SK-N-SH treated with all-trans-retinoic acid at 6 μM for 48 hours (cell line): ENCODE measurements around the gene SSX2IP.

Source experiments
- ATAC-seq: fragments of 200-7000 bp; cut with Tn5 transposase; 3 replicates; pipeline ENCODE4 v1.9.1; 2020; ENCODE audit warnings: mild to moderate bottlenecking, moderate library complexity
- ARNTL ChIP-seq: fragments of 450-650 bp; formaldehyde crosslinking; IDR thresholded peaks from 2 replicates; pipeline ENCODE4 v1.5.0; 2020; ENCODE audit warnings: low read depth, mild to moderate bottlenecking, moderate library complexity, borderline replicate concordance
- BACH2 ChIP-seq: fragments of 250-450 bp; sonication (Bioruptor Pico); IDR thresholded peaks from 2 replicates; pipeline ENCODE4 v1.9.0; 2021; ENCODE audit warnings: mild to moderate bottlenecking, borderline replicate concordance
- CSDC2 ChIP-seq: fragments of 250-450 bp; sonication (Bioruptor Pico); IDR thresholded peaks from 2 replicates; pipeline ENCODE4 v1.5.0; 2020; ENCODE audit warnings: mild to moderate bottlenecking, moderate library complexity
- GLIS3 ChIP-seq: fragments of 250-450 bp; sonication (Bioruptor Pico); IDR thresholded peaks from 2 replicates; pipeline ENCODE4 v1.5.0; 2020; ENCODE audit warnings: mild to moderate bottlenecking, moderate library complexity
- ISL1 ChIP-seq: fragments of 250-450 bp; sonication (Bioruptor Pico); IDR thresholded peaks from 2 replicates; pipeline ENCODE4 v2.1.2; 2022; ENCODE audit warnings: mild to moderate bottlenecking, moderate library complexity
- OSR1 ChIP-seq: fragments of 250-450 bp; sonication (Bioruptor Pico); IDR thresholded peaks from 2 replicates; pipeline ENCODE4 v1.8.0; 2022; ENCODE audit warnings: moderate library complexity, mild to moderate bottlenecking, inconsistent platforms
- PPARA ChIP-seq: fragments of 250-450 bp; sonication (Bioruptor Pico); IDR thresholded peaks from 2 replicates; pipeline ENCODE4 v1.5.0; 2020; ENCODE audit warnings: mild to moderate bottlenecking, borderline replicate concordance
- RARB ChIP-seq: fragments of 250-450 bp; sonication (Bioruptor Pico); IDR thresholded peaks from 2 replicates; pipeline ENCODE4 v1.8.0; 2021; ENCODE audit warnings: mild to moderate bottlenecking, moderate library complexity
- SNAI2 ChIP-seq: fragments of 250-450 bp; sonication (Bioruptor Pico); IDR thresholded peaks from 2 replicates; pipeline ENCODE4 v1.5.0; 2020; ENCODE audit warnings: mild to moderate bottlenecking, moderate library complexity
- TCF4 ChIP-seq: fragments of 250-450 bp; sonication (Bioruptor Pico); IDR thresholded peaks from 2 replicates; pipeline ENCODE4 v1.8.0; 2021; ENCODE audit warnings: mild to moderate bottlenecking, moderate library complexity, borderline replicate concordance
- TOX ChIP-seq: fragments of 250-450 bp; sonication (Bioruptor Pico); IDR thresholded peaks from 2 replicates; pipeline ENCODE4 v1.8.0; 2021; ENCODE audit warnings: mild to moderate bottlenecking, moderate library complexity, borderline replicate concordance
- ZC3H10 ChIP-seq: fragments of 250-450 bp; sonication (Bioruptor Pico); IDR thresholded peaks from 2 replicates; pipeline ENCODE4 v1.5.1; 2021; ENCODE audit warnings: mild to moderate bottlenecking, moderate library complexity
- ZFP3 ChIP-seq: fragments of 250-450 bp; sonication (Bioruptor Pico); IDR thresholded peaks from 2 replicates; pipeline ENCODE4 v1.5.0; 2020; ENCODE audit warnings: mild to moderate bottlenecking, moderate library complexity
- ZFP30 ChIP-seq: fragments of 450-650 bp; formaldehyde crosslinking; IDR thresholded peaks from 2 replicates; pipeline ENCODE4 v1.5.0; 2022; ENCODE audit warnings: mild to moderate bottlenecking, moderate library complexity
- ZNF565 ChIP-seq: fragments of 450-650 bp; formaldehyde crosslinking; conservative IDR thresholded peaks from 2 replicates; pipeline ENCODE4 v1.5.0; 2020; ENCODE audit warnings: low read depth, mild to moderate bottlenecking, moderate library complexity
- ZNF70 ChIP-seq: fragments of 450-650 bp; formaldehyde crosslinking; IDR thresholded peaks from 2 replicates; pipeline ENCODE4 v1.5.0; 2020; ENCODE audit warnings: mild to moderate bottlenecking, moderate library complexity
- ZNF8 ChIP-seq: fragments of 450-650 bp; formaldehyde crosslinking; IDR thresholded peaks from 2 replicates; pipeline ENCODE4 v1.5.0; 2020; ENCODE audit warnings: mild to moderate bottlenecking, moderate library complexity
- TF ChIP-seq, protein P1 (sequence below): fragments of 250-450 bp; sonication (Bioruptor Pico); IDR thresholded peaks from 2 replicates; pipeline ENCODE4 v1.8.0; 2021; ENCODE audit warnings: low read depth, mild to moderate bottlenecking, moderate library complexity, borderline replicate concordance
- TF ChIP-seq, protein P2 (sequence below): fragments of 250-450 bp; sonication (Bioruptor Pico); IDR thresholded peaks from 2 replicates; pipeline ENCODE4 v1.8.0; 2020; ENCODE audit warnings: mild to moderate bottlenecking, moderate library complexity, borderline replicate concordance
- TF ChIP-seq, protein P3 (sequence below): fragments of 250-450 bp; sonication (Bioruptor Pico); IDR thresholded peaks from 2 replicates; pipeline ENCODE4 v1.5.1; 2021; ENCODE audit warnings: mild to moderate bottlenecking, moderate library complexity
- TF ChIP-seq, protein P4 (sequence below): fragments of 250-450 bp; sonication (Bioruptor Pico); IDR thresholded peaks from 2 replicates; pipeline ENCODE4 v1.5.1; 2020; ENCODE audit warnings: low read depth, mild to moderate bottlenecking, moderate library complexity

The SSX2IP gene

DNA sequence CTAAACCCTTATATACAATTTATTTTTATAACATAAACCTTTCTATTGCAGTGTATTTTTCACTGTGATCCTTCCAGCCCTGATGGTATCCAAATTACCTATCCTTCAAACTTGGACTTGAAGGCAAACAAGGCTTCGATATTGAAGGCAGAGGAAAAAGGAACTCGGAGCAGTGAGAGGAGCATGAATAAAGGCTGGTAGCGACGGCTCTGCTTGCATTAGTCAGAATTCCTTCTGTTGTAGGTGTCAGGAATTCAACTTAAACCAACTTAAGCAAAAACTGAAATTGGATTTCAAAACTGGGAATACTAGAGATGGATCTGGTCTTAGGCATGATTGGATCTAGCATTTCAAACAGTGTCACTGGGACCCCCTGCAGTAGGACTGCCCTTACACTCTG, 17.8 kb upstream of the SSX2IP start:
- TF ChIP-seq GLIS3 (CRISPR knock-in tag) = no peak
- TF ChIP-seq OSR1 = no peak
- no peak for TF ChIP-seq SNAI2
- no peak for TF ChIP-seq ZFP3 (CRISPR knock-in tag)
- TF ChIP-seq BACH2 = no peak
- TF ChIP-seq ZC3H10 (CRISPR knock-in tag) = no peak
- TF ChIP-seq ZNF565 (CRISPR knock-in tag) = no peak
- TF ChIP-seq, protein P1, sequence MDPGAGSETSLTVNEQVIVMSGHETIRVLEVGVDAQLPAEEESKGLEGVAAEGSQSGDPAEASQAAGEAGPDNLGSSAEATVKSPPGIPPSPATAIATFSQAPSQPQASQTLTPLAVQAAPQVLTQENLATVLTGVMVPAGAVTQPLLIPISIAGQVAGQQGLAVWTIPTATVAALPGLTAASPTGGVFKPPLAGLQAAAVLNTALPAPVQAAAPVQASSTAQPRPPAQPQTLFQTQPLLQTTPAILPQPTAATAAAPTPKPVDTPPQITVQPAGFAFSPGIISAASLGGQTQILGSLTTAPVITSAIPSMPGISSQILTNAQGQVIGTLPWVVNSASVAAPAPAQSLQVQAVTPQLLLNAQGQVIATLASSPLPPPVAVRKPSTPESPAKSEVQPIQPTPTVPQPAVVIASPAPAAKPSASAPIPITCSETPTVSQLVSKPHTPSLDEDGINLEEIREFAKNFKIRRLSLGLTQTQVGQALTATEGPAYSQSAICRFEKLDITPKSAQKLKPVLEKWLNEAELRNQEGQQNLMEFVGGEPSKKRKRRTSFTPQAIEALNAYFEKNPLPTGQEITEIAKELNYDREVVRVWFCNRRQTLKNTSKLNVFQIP (CRISPR knock-in tag) = no peak
- TF ChIP-seq, protein P2, sequence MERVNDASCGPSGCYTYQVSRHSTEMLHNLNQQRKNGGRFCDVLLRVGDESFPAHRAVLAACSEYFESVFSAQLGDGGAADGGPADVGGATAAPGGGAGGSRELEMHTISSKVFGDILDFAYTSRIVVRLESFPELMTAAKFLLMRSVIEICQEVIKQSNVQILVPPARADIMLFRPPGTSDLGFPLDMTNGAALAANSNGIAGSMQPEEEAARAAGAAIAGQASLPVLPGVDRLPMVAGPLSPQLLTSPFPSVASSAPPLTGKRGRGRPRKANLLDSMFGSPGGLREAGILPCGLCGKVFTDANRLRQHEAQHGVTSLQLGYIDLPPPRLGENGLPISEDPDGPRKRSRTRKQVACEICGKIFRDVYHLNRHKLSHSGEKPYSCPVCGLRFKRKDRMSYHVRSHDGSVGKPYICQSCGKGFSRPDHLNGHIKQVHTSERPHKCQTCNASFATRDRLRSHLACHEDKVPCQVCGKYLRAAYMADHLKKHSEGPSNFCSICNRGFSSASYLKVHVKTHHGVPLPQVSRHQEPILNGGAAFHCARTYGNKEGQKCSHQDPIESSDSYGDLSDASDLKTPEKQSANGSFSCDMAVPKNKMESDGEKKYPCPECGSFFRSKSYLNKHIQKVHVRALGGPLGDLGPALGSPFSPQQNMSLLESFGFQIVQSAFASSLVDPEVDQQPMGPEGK = no peak
- TF ChIP-seq ISL1 (CRISPR knock-in tag) = no peak
- no peak for TF ChIP-seq ZFP30 (CRISPR knock-in tag)
- TF ChIP-seq CSDC2 (CRISPR knock-in tag) = no peak
- no peak for TF ChIP-seq TCF4
- no peak for TF ChIP-seq ARNTL (CRISPR knock-in tag)
- TF ChIP-seq, protein P3, sequence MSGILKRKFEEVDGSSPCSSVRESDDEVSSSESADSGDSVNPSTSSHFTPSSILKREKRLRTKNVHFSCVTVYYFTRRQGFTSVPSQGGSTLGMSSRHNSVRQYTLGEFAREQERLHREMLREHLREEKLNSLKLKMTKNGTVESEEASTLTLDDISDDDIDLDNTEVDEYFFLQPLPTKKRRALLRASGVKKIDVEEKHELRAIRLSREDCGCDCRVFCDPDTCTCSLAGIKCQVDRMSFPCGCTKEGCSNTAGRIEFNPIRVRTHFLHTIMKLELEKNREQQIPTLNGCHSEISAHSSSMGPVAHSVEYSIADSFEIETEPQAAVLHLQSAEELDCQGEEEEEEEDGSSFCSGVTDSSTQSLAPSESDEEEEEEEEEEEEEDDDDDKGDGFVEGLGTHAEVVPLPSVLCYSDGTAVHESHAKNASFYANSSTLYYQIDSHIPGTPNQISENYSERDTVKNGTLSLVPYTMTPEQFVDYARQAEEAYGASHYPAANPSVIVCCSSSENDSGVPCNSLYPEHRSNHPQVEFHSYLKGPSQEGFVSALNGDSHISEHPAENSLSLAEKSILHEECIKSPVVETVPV (CRISPR knock-in tag) = no peak
- no peak for ATAC-seq

DNA sequence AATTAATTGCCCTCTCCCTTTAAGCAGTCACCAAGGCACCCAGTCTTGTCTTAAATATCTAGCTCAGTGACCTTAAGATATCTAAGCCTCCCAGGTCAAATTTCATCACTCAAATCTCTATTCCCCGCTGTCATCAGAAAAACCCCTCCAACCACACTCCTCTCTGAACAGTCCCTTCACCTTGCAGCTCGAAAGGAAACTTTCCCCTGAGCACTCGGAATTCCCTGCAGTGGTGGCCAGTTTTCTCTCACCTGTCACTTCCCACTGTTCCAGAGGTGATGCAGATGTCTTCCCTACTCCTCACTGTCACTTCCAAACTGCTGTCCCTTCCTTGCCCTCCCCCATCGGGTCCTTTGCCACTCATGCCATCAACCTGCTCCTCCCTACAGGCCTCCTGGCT, 15.3 kb upstream of the SSX2IP start:
- ATAC-seq = no peak
- TF ChIP-seq, protein P3 (CRISPR knock-in tag) = no peak
- TF ChIP-seq ZFP30 (CRISPR knock-in tag) = no peak
- TF ChIP-seq, protein P4, sequence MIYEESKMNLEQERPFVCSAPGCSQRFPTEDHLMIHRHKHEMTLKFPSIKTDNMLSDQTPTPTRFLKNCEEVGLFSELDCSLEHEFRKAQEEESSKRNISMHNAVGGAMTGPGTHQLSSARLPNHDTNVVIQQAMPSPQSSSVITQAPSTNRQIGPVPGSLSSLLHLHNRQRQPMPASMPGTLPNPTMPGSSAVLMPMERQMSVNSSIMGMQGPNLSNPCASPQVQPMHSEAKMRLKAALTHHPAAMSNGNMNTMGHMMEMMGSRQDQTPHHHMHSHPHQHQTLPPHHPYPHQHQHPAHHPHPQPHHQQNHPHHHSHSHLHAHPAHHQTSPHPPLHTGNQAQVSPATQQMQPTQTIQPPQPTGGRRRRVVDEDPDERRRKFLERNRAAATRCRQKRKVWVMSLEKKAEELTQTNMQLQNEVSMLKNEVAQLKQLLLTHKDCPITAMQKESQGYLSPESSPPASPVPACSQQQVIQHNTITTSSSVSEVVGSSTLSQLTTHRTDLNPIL (CRISPR knock-in tag) = no peak
- no peak for TF ChIP-seq TOX (CRISPR knock-in tag)
- TF ChIP-seq BACH2 = no peak
- TF ChIP-seq SNAI2 = no peak
- TF ChIP-seq, protein P1 (CRISPR knock-in tag) = no peak
- no peak for TF ChIP-seq ARNTL (CRISPR knock-in tag)
- TF ChIP-seq ZNF565 (CRISPR knock-in tag) = no peak
- TF ChIP-seq, protein P2 = no peak
- TF ChIP-seq ZNF70 (CRISPR knock-in tag) = no peak
- TF ChIP-seq GLIS3 (CRISPR knock-in tag) = no peak
- no peak for TF ChIP-seq ZFP3 (CRISPR knock-in tag)
- TF ChIP-seq RARB = no peak
- no peak for TF ChIP-seq OSR1
- no peak for TF ChIP-seq PPARA (CRISPR knock-in tag)
- no peak for TF ChIP-seq TCF4
- TF ChIP-seq ZNF8 = no peak
